WTC11 (cell line): ENCODE results near the gene CDC23. TPM values are rescaled to one million over a fixed set of nuclear protein-coding genes. Genes with fewer than 3 reads are reported as not detected.

Source experiments
- ATAC-seq: fragments of 200-7000 bp; cut with Tn5 transposase; 2 replicates; pipeline ENCODE4 v1.10.0; 2021; ENCODE audit warnings: mild to moderate bottlenecking, moderate library complexity
- CTCF ChIA-PET: fragments of 300-600 bp; sonication (Branson Sonifier 250); formaldehyde crosslinking; loops from one replicate; lab custom pipeline; 2021; ENCODE audit warnings: antibody characterized with exemption; lab: Charles Lee
- POLR2A ChIA-PET: fragments of 350-600 bp; sonication (Branson Sonifier 250); formaldehyde crosslinking; loops from one replicate; lab custom pipeline; 2021; ENCODE audit warnings: antibody characterized with exemption; lab: Charles Lee
- DNase-seq: peaks from one replicate; pipeline ENCODE4 v3.0.0; 2021; ENCODE audit warnings: low spot score
- H3K27ac Mint-ChIP-seq: 2 replicates; pipeline ENCODE4 v1.8.0; 2021; ENCODE audit warnings: mixed read lengths
- H3K27me3 Mint-ChIP-seq: 2 replicates; pipeline ENCODE4 v1.8.0; 2021; ENCODE audit warnings: low read depth, mild to moderate bottlenecking, moderate library complexity, mixed read lengths
- H3K36me3 Mint-ChIP-seq: 2 replicates; pipeline ENCODE4 v1.8.0; 2021; ENCODE audit warnings: mixed read lengths
- H3K4me1 Mint-ChIP-seq: 2 replicates; pipeline ENCODE4 v1.8.0; 2022; ENCODE audit warnings: mixed read lengths
- H3K4me3 Mint-ChIP-seq: 2 replicates; pipeline ENCODE4 v1.8.0; 2021; ENCODE audit warnings: mild to moderate bottlenecking, moderate library complexity, mixed read lengths
- H3K9me3 Mint-ChIP-seq: 2 replicates; pipeline ENCODE4 v1.8.0; 2021; ENCODE audit warnings: mixed read lengths
- ATF1 ChIP-seq: sonication (generic); formaldehyde crosslinking; IDR thresholded peaks from 2 replicates; pipeline ENCODE4 v1.8.1; 2023; ENCODE audit warnings: mild to moderate bottlenecking, moderate library complexity, missing genetic modification reagents
- ESRRA ChIP-seq: sonication (generic); formaldehyde crosslinking; IDR thresholded peaks from 2 replicates; pipeline ENCODE4 v1.8.1; 2022; ENCODE audit warnings: mild to moderate bottlenecking, missing genetic modification reagents, borderline replicate concordance
- FOXP4 ChIP-seq: sonication (generic); formaldehyde crosslinking; IDR thresholded peaks from 2 replicates; pipeline ENCODE4 v1.8.0; 2022; ENCODE audit warnings: mild to moderate bottlenecking, missing genetic modification reagents
- GRHL2 ChIP-seq: fragments of 250-450 bp; sonication (Bioruptor Pico); IDR thresholded peaks from 2 replicates; pipeline ENCODE4 v1.8.0; 2022; ENCODE audit warnings: mild to moderate bottlenecking, moderate library complexity; ENCODE audit not compliant: insufficient replicate concordance, severe bottlenecking
- GTF2I ChIP-seq: fragments of 250-450 bp; sonication (Bioruptor Pico); conservative IDR thresholded peaks from 2 replicates; pipeline ENCODE4 v1.4.0; 2021; ENCODE audit warnings: mild to moderate bottlenecking
- HMGXB4 ChIP-seq: sonication (generic); formaldehyde crosslinking; IDR thresholded peaks from 2 replicates; pipeline ENCODE4 v1.8.1; 2023; ENCODE audit warnings: mild to moderate bottlenecking, moderate library complexity, missing genetic modification reagents
- IRF1 ChIP-seq: sonication (generic); formaldehyde crosslinking; IDR thresholded peaks from 2 replicates; pipeline ENCODE4 v1.8.0; 2023; ENCODE audit warnings: missing genetic modification reagents
- JAZF1 ChIP-seq: fragments of 250-450 bp; sonication (Bioruptor Pico); IDR thresholded peaks from 2 replicates; pipeline ENCODE4 v1.9.0; 2021; ENCODE audit warnings: moderate library complexity, mild to moderate bottlenecking, inconsistent platforms
- JUN ChIP-seq: sonication (generic); formaldehyde crosslinking; IDR thresholded peaks from 2 replicates; pipeline ENCODE4 v1.8.0; 2023; ENCODE audit warnings: mild to moderate bottlenecking, missing genetic modification reagents
- KAT7 ChIP-seq: sonication (generic); formaldehyde crosslinking; IDR thresholded peaks from 2 replicates; pipeline ENCODE4 v1.8.1; 2023; ENCODE audit warnings: missing genetic modification reagents, mild to moderate bottlenecking, borderline replicate concordance
- PRDM15 ChIP-seq: sonication (generic); formaldehyde crosslinking; IDR thresholded peaks from 2 replicates; pipeline ENCODE4 v1.8.0; 2022; ENCODE audit warnings: missing genetic modification reagents
- PRRX2 ChIP-seq: fragments of 250-450 bp; sonication (Bioruptor Pico); IDR thresholded peaks from 2 replicates; pipeline ENCODE4 v1.8.0; 2021; ENCODE audit warnings: mild to moderate bottlenecking
- RELA ChIP-seq: sonication (generic); formaldehyde crosslinking; IDR thresholded peaks from 2 replicates; pipeline ENCODE4 v1.8.1; 2022; ENCODE audit warnings: missing genetic modification reagents, mild to moderate bottlenecking, borderline replicate concordance
- TEAD1 ChIP-seq: sonication (generic); formaldehyde crosslinking; IDR thresholded peaks from 2 replicates; pipeline ENCODE4 v1.8.0; 2022; ENCODE audit warnings: mild to moderate bottlenecking, missing genetic modification reagents
- ZNF232 ChIP-seq: sonication (generic); formaldehyde crosslinking; IDR thresholded peaks from 2 replicates; pipeline ENCODE4 v1.8.0; 2022; ENCODE audit warnings: mild to moderate bottlenecking, missing genetic modification reagents
- ZNF396 ChIP-seq: fragments of 250-450 bp; sonication (Bioruptor Pico); IDR thresholded peaks from 2 replicates; pipeline ENCODE4 v1.8.0; 2021; ENCODE audit warnings: mild to moderate bottlenecking, moderate library complexity, borderline replicate concordance
- ZNF532 ChIP-seq: fragments of 250-450 bp; sonication (Bioruptor Pico); IDR thresholded peaks from 2 replicates; pipeline ENCODE4 v1.9.0; 2021; ENCODE audit warnings: mild to moderate bottlenecking, borderline replicate concordance
- ZSCAN18 ChIP-seq: fragments of 250-450 bp; sonication (Bioruptor Pico); IDR thresholded peaks from 2 replicates; pipeline ENCODE4 v2.1.2; 2022; ENCODE audit warnings: mild to moderate bottlenecking, moderate library complexity
- total RNA-seq: library from RNA; stranded (reverse); gene quantifications from 3 replicates; pipeline ENCODE4 v1.2.3, GENCODE V29; 2021

The CDC23 gene
- total RNA-seq, 1 experiment from 2014 or later, result 43.8 TPM

GRCh38 chr5:138246822-138247221, 33.7 kb upstream of the CDC23 start (continued):
- no peak for TF ChIP-seq ZNF532 (CRISPR knock-in tag)

GRCh38 chr5:138246334-138246733, 33.2 kb upstream of the CDC23 start:
- Mint-ChIP-seq H3K27me3 (peaks cover 29% of the 10 kb centered on the region), H3K27ac (peak overlapping the region; percentile 3; the same call in 1 of the 2 replicates), H3K4me1 (peaks cover 17% of the 10 kb centered on the region), H3K36me3 (no peaks in the 10 kb centered on the region), H3K9me3 (no peaks in the 10 kb centered on the region), H3K4me3 (no peak overlapping the region)
- ChIA-PET CTCF (interaction anchor here (1.1 kb wide), 1 partner anchor 17 kb away, joined by 3 read pairs; no protein-coding TSS in a partner anchor), POLR2A (no interaction called here)
- TF ChIP-seq GRHL2 (CRISPR knock-in tag) (no peak), KAT7 (no peak), FOXP4 (CRISPR knock-in tag) (no peak), JAZF1 (CRISPR knock-in tag) (no peak), ATF1 (no peak), RELA (CRISPR knock-in tag) (no peak), ZNF232 (CRISPR knock-in tag) (no peak), ZNF396 (CRISPR knock-in tag) (no peak), ZSCAN18 (CRISPR knock-in tag) (no peak)
- DNase-seq, result no peak
- no peak for ATAC-seq

- no peaks in the 10 kb centered on the region for H3K36me3 Mint-ChIP-seq
- DNase-seq (peak; percentile 42), ATAC-seq (peak; percentile 60)
- CTCF ChIA-PET, result interaction anchor here (1.1 kb wide), 1 partner anchor 18 kb away, joined by 3 read pairs; no protein-coding TSS in a partner anchor
- H3K9me3 Mint-ChIP-seq, result no peaks in the 10 kb centered on the region
- H3K27ac Mint-ChIP-seq, result 0 out of 2 replicates have a peak overlapping the region, but pooled peaks have one; percentile 64
- POLR2A ChIA-PET, result no interaction called here
- H3K4me1 Mint-ChIP-seq, result peaks cover 17% of the 10 kb centered on the region
- peaks cover 35% of the 10 kb centered on the region for H3K27me3 Mint-ChIP-seq
- no peak overlapping the region for H3K4me3 Mint-ChIP-seq
- TF ChIP-seq PRRX2, result no peak
- no peak for TF ChIP-seq GRHL2 (CRISPR knock-in tag)
- no peak for TF ChIP-seq PRDM15 (CRISPR knock-in tag)
- TF ChIP-seq HMGXB4 (CRISPR knock-in tag), result no peak
- no peak for TF ChIP-seq ZNF232 (CRISPR knock-in tag)
- no peak for TF ChIP-seq JUN (CRISPR knock-in tag)
- TF ChIP-seq ESRRA (CRISPR knock-in tag), result no peak
- TF ChIP-seq GTF2I, result no peak
- no peak for TF ChIP-seq IRF1 (CRISPR knock-in tag)
- TF ChIP-seq TEAD1 (CRISPR knock-in tag), result no peak
Observed at GRCh38 chr5:138245717-138246116, 32.6 kb upstream of the CDC23 start.
